ENCODE results near the gene STK24.

The STK24 gene

GRCh38 chr13:98459171-98459681 is 117.7 kb downstream of the STK24 start:
- no peak for FAIRE-seq
- no peak for TF ChIP-seq POLR2AphosphoS5 (IDR thresholded peaks at IDR 0.05; ENCODE audit: low read depth, low read length)
- no peak for TF ChIP-seq TAF1 (IDR thresholded peaks at IDR 0.05; ENCODE audit: borderline replicate concordance, low read depth, low read length)
- no peak for TF ChIP-seq POLR2A (IDR thresholded peaks at IDR 0.05; ENCODE audit: low read depth, low read length)
- no peak for DNase-seq (ENCODE audit: insufficient read length)

GRCh38 chr13:98458431-98458830 is 118.5 kb downstream of the STK24 start:
- no peak for TF ChIP-seq TAF1 (IDR thresholded peaks at IDR 0.05; ENCODE audit: borderline replicate concordance, low read depth, low read length)
- TF ChIP-seq POLR2AphosphoS5 (IDR thresholded peaks at IDR 0.05; ENCODE audit: low read depth, low read length): no peak
- no peak for TF ChIP-seq POLR2A (IDR thresholded peaks at IDR 0.05; ENCODE audit: low read depth, low read length)
- DNase-seq (ENCODE audit: insufficient read length) (no peak), FAIRE-seq (no peak)

GRCh38 chr13:98457053-98457452 is 119.9 kb downstream of the STK24 start:
- FAIRE-seq: no peak
- TF ChIP-seq POLR2A (IDR thresholded peaks at IDR 0.05; ENCODE audit: low read depth, low read length) (no peak), TAF1 (IDR thresholded peaks at IDR 0.05; ENCODE audit: borderline replicate concordance, low read depth, low read length) (no peak), POLR2AphosphoS5 (IDR thresholded peaks at IDR 0.05; ENCODE audit: low read depth, low read length) (no peak)
- DNase-seq (ENCODE audit: insufficient read length): no peak

GRCh38 chr13:98456413-98456845 is 120.5 kb downstream of the STK24 start:
- no peak for TF ChIP-seq POLR2A (IDR thresholded peaks at IDR 0.05; ENCODE audit: low read depth, low read length)
- no peak for TF ChIP-seq TAF1 (IDR thresholded peaks at IDR 0.05; ENCODE audit: borderline replicate concordance, low read depth, low read length)
- TF ChIP-seq POLR2AphosphoS5 (IDR thresholded peaks at IDR 0.05; ENCODE audit: low read depth, low read length): no peak
- no peak for DNase-seq (ENCODE audit: insufficient read length)
- FAIRE-seq: no peak

- TF ChIP-seq POLR2AphosphoS5 (IDR thresholded peaks at IDR 0.05; ENCODE audit: low read depth, low read length) (no peak), POLR2A (IDR thresholded peaks at IDR 0.05; ENCODE audit: low read depth, low read length) (no peak), TAF1 (IDR thresholded peaks at IDR 0.05; ENCODE audit: borderline replicate concordance, low read depth, low read length) (no peak)
- FAIRE-seq (no peak), DNase-seq (ENCODE audit: insufficient read length) (no peak)
Measured at GRCh38 chr13:98454389-98454881, 122.5 kb downstream of the STK24 start.

- FAIRE-seq: no peak
Measured at GRCh38 chr13:98452851-98453843, 123.8 kb downstream of the STK24 start.

GRCh38 chr13:98451676-98452470 is 125.0 kb downstream of the STK24 start:
- no peak for TF ChIP-seq POLR2AphosphoS5 (IDR thresholded peaks at IDR 0.05; ENCODE audit: low read depth, low read length)
- no peak for TF ChIP-seq POLR2A (IDR thresholded peaks at IDR 0.05; ENCODE audit: low read depth, low read length)
- no peak for TF ChIP-seq TAF1 (IDR thresholded peaks at IDR 0.05; ENCODE audit: borderline replicate concordance, low read depth, low read length)
- no peak for DNase-seq (ENCODE audit: insufficient read length)
- FAIRE-seq: no peak

More at GRCh38 chr13:98452851-98453843, 123.8 kb downstream of the STK24 start:
- DNase-seq (ENCODE audit: insufficient read length): no peak
- TF ChIP-seq TAF1 (IDR thresholded peaks at IDR 0.05; ENCODE audit: borderline replicate concordance, low read depth, low read length) (no peak), POLR2A (IDR thresholded peaks at IDR 0.05; ENCODE audit: low read depth, low read length) (no peak)

- TF ChIP-seq TAF1 (IDR thresholded peaks at IDR 0.05; ENCODE audit: borderline replicate concordance, low read depth, low read length) (no peak), POLR2AphosphoS5 (IDR thresholded peaks at IDR 0.05; ENCODE audit: low read depth, low read length) (no peak), POLR2A (IDR thresholded peaks at IDR 0.05; ENCODE audit: low read depth, low read length) (no peak)
- DNase-seq (ENCODE audit: insufficient read length) (no peak), FAIRE-seq (no peak)
Measured at GRCh38 chr13:98450539-98451111, 126.3 kb downstream of the STK24 start.

- FAIRE-seq (no peak), DNase-seq (ENCODE audit: insufficient read length) (no peak)
- no peak for TF ChIP-seq POLR2AphosphoS5 (IDR thresholded peaks at IDR 0.05; ENCODE audit: low read depth, low read length)
- TF ChIP-seq TAF1 (IDR thresholded peaks at IDR 0.05; ENCODE audit: borderline replicate concordance, low read depth, low read length): no peak
- TF ChIP-seq POLR2A (IDR thresholded peaks at IDR 0.05; ENCODE audit: low read depth, low read length): no peak
Measured at GRCh38 chr13:98450026-98450425, 126.9 kb downstream of the STK24 start.

GRCh38 chr13:98449273-98449672 is 127.6 kb downstream of the STK24 start:
- FAIRE-seq: no peak
- TF ChIP-seq TAF1 (IDR thresholded peaks at IDR 0.05; ENCODE audit: borderline replicate concordance, low read depth, low read length) (no peak), POLR2A (IDR thresholded peaks at IDR 0.05; ENCODE audit: low read depth, low read length) (no peak), POLR2AphosphoS5 (IDR thresholded peaks at IDR 0.05; ENCODE audit: low read depth, low read length) (no peak)
- DNase-seq (ENCODE audit: insufficient read length): no peak

GRCh38 chr13:98448642-98448928 is 128.3 kb downstream of the STK24 start:
- no peak for TF ChIP-seq POLR2A (IDR thresholded peaks at IDR 0.05; ENCODE audit: low read depth, low read length)
- no peak for TF ChIP-seq POLR2AphosphoS5 (IDR thresholded peaks at IDR 0.05; ENCODE audit: low read depth, low read length)
- TF ChIP-seq TAF1 (IDR thresholded peaks at IDR 0.05; ENCODE audit: borderline replicate concordance, low read depth, low read length): no peak
- no peak for DNase-seq (ENCODE audit: insufficient read length)
- FAIRE-seq: no peak

Measured in GM12892 (cell line).